NCI-H526 treated with DMSO at 0.1 percent for 48 hours (cell line): ENCODE data around the gene FCAMR.

Source experiments
- DNase-seq: peaks from one replicate; lab custom pipeline; 2025; lab: John Stamatoyannopoulos, UW

The FCAMR gene

GRCh38 chr1:206970446-206970845 lies at the start of gene FCAMR:
Gene FCAMR (minus strand): TSS chr1:206970460. CDS start chr1:206970125, 335 bp downstream.
- DNase-seq = no peak

- DNase-seq = no peak
Measured at GRCh38 chr1:207019661-207020060, 49.4 kb upstream of the FCAMR start.

GRCh38 chr1:207019161-207019560 lies 48.9 kb upstream of the FCAMR start:
- DNase-seq = no peak

- DNase-seq = no peak
Measured at GRCh38 chr1:207018707-207019106, 48.4 kb upstream of the FCAMR start.

GRCh38 chr1:207017615-207018559 lies 47.6 kb upstream of the FCAMR start:
- no peak for DNase-seq

- no peak for DNase-seq
Measured at GRCh38 chr1:207015791-207016190, 45.5 kb upstream of the FCAMR start.

GRCh38 chr1:207014728-207015127 lies 44.5 kb upstream of the FCAMR start:
- no peak for DNase-seq

- no peak for DNase-seq
Measured at GRCh38 chr1:207013321-207014085, 43.2 kb upstream of the FCAMR start.

- DNase-seq = no peak
Measured at GRCh38 chr1:207010726-207011125, 40.5 kb upstream of the FCAMR start.

GRCh38 chr1:207009945-207010344 lies 39.7 kb upstream of the FCAMR start:
- DNase-seq = no peak

- DNase-seq = no peak
Measured at GRCh38 chr1:207009182-207009850, 39.1 kb upstream of the FCAMR start.

- DNase-seq = no peak
Measured at GRCh38 chr1:207007352-207008033, 37.2 kb upstream of the FCAMR start.

- no peak for DNase-seq
Measured at GRCh38 chr1:207006914-207007313, 36.7 kb upstream of the FCAMR start.

- DNase-seq = no peak
Measured at GRCh38 chr1:207006083-207006482, 35.8 kb upstream of the FCAMR start.

GRCh38 chr1:207004931-207005830 lies 34.9 kb upstream of the FCAMR start:
- no peak for DNase-seq

GRCh38 chr1:207003210-207003609 lies 33.0 kb upstream of the FCAMR start:
- no peak for DNase-seq

- no peak for DNase-seq
Measured at GRCh38 chr1:207002724-207003146, 32.5 kb upstream of the FCAMR start.

GRCh38 chr1:207001492-207002245 lies 31.4 kb upstream of the FCAMR start:
- DNase-seq = no peak

GRCh38 chr1:207000651-207001291 lies 30.5 kb upstream of the FCAMR start:
- no peak for DNase-seq
